ENCODE results near the gene ATF4. TPM values are rescaled to one million over a fixed set of nuclear protein-coding genes. Genes with fewer than 3 reads are reported as not detected.

ATF4 gene
- total and polyA plus RNA-seq, 2 of the 8 experiments (the other 6 are each of a cell fraction or from before 2014, with no cell fraction given) = 553 to 704 TPM

GRCh38 chr22:39537975-39538374 lies 17.6 kb downstream of the ATF4 start:
- Histone ChIP-seq H3K14ac (ENCODE audit: insufficient read length) (no peak overlapping the region), H2BK20ac (ENCODE audit: low read length) (no peak overlapping the region), H3K79me2 (ENCODE audit: control insufficient read depth in 1 of 2, insufficient read depth in 2 of 2, low read length in 2 of 2) (no peaks in the 10 kb centered on the region), H4K8ac (ENCODE audit: extremely low read depth, insufficient read depth, low read length) (no peak overlapping the region), H3K23me2 (ENCODE audit: low read depth, low read length) (peaks cover 3% of the 10 kb centered on the region), H3K4ac (replicated peaks; ENCODE audit: insufficient read length, low read depth, low read length) (no peak overlapping the region), H3K4me3 (ENCODE audit: extremely low read depth in 1 of 4, insufficient read depth in 2 of 4, low read depth in 3 of 4, low read length in 4 of 4) (no peak overlapping the region), H3K4me1 (replicated peaks in 1 of 4; ENCODE audit: control insufficient read depth in 3 of 4, insufficient read depth in 4 of 4, low read length in 3 of 4) (peaks cover 11 to 30% (median 21%) of the 10 kb centered on the region in 4 experiments), H3K18ac (ENCODE audit: extremely low read depth, low read length) (no peak overlapping the region), H3K9ac (replicated peaks in 1 of 4; ENCODE audit: extremely low read depth in 1 of 4, low read depth in 3 of 4, low read length in 3 of 4) (no peak overlapping the region), H3K23ac (ENCODE audit: insufficient read length) (no peak overlapping the region), H3K9me3 (ENCODE audit: insufficient read depth in 2 of 2, low read depth in 1 of 2, low read length in 1 of 2) (no peaks in the 10 kb centered on the region), H2BK15ac (ENCODE audit: low read length) (no peak overlapping the region), H2BK12ac (ENCODE audit: low read depth, low read length) (no peak overlapping the region; the same call in 1 of the 2 replicates), H3K36me3 (ENCODE audit: control insufficient read depth in 2 of 4, insufficient read depth in 4 of 4, low read length in 3 of 4) (no peaks in the 10 kb centered on the region), H3K56ac (replicated peaks; ENCODE audit: insufficient read length, low read depth, low read length) (no peak overlapping the region), H2AFZ (ENCODE audit: low read length) (no peak overlapping the region), H3K79me1 (ENCODE audit: low read depth, low read length) (no peaks in the 10 kb centered on the region), H2BK120ac (replicated peaks; ENCODE audit: low read depth, low read length) (no peak overlapping the region), H4K91ac (replicated peaks; ENCODE audit: insufficient read length, low read length) (no peak overlapping the region), H3K27ac (ENCODE audit: low read depth, low read length) (no peak overlapping the region), H4K5ac (ENCODE audit: insufficient read length, low read depth, low read length) (no peak overlapping the region), H2BK5ac (ENCODE audit: low read depth, low read length) (no peak overlapping the region), H4K20me1 (replicated peaks in 1 of 2; ENCODE audit: control insufficient read depth in 1 of 2, insufficient read depth in 2 of 2, low read length in 2 of 2) (no peaks in the 10 kb centered on the region), H3K27me3 (replicated peaks in 1 of 4; ENCODE audit: control insufficient read depth in 3 of 4, extremely low read depth in 1 of 4, insufficient read depth in 3 of 4, low read length in 3 of 4) (no peaks in the 10 kb centered on the region; a peak in 1 of 7 replicates), H3K4me2 (ENCODE audit: insufficient read depth in 1 of 2, low read depth in 2 of 2, low read length in 2 of 2) (no peak overlapping the region), H2AK5ac (ENCODE audit: low read depth, low read length) (no peak overlapping the region)
- ChIA-PET CTCF (ENCODE audit: partially characterized antibody) (interaction anchor here (0.9 to 21.9 kb wide), 10 partner anchors 8 to 498 kb away, joined by 3 to 361 read pairs (median 4); partner anchors contain the start of gene MIEF1), POLR2A (ENCODE audit: partially characterized antibody) (interaction anchor here (0.6 to 2.5 kb wide), 3 partner anchors 10 to 18 kb away, joined by 3 to 8 read pairs (median 7); partner anchors contain the start of gene ATF4)
- WGBS, 2 experiments (ENCODE audit: extremely low coverage in 1 of 2, insufficient coverage in 1 of 2, insufficient read length in 1 of 2, insufficient replicate concordance in 2 of 2, low coverage in 1 of 2, low lambda C conversion rate in 2 of 2, missing lambda C conversion rate in 1 of 2) = 42% methylated on average over 2 of the region's 2 CpGs; no CpG with 5 or more reads in 1 of the 2 experiments
- no peak for DNase-seq (ENCODE audit: low read depth in 1 of 2, low spot score in 2 of 2)
- no peak for FAIRE-seq
- TF ChIP-seq TAF7 (optimal IDR thresholded peaks at IDR 0.05; ENCODE audit: borderline replicate concordance, low read depth, low read length) = no peak
- TF ChIP-seq SAP30 (IDR thresholded peaks at IDR 0.05; ENCODE audit: insufficient read depth, insufficient replicate concordance, low read length) = no peak
- TF ChIP-seq KDM4A (IDR thresholded peaks at IDR 0.05; ENCODE audit: low read depth, low read length, severe bottlenecking) = no peak
- TF ChIP-seq NRF1 (IDR thresholded peaks at IDR 0.05; ENCODE audit: low read depth, low read length) = no peak
- no peak for TF ChIP-seq BACH1 (IDR thresholded peaks at IDR 0.05; ENCODE audit: low read length)
- TF ChIP-seq, protein P1, sequence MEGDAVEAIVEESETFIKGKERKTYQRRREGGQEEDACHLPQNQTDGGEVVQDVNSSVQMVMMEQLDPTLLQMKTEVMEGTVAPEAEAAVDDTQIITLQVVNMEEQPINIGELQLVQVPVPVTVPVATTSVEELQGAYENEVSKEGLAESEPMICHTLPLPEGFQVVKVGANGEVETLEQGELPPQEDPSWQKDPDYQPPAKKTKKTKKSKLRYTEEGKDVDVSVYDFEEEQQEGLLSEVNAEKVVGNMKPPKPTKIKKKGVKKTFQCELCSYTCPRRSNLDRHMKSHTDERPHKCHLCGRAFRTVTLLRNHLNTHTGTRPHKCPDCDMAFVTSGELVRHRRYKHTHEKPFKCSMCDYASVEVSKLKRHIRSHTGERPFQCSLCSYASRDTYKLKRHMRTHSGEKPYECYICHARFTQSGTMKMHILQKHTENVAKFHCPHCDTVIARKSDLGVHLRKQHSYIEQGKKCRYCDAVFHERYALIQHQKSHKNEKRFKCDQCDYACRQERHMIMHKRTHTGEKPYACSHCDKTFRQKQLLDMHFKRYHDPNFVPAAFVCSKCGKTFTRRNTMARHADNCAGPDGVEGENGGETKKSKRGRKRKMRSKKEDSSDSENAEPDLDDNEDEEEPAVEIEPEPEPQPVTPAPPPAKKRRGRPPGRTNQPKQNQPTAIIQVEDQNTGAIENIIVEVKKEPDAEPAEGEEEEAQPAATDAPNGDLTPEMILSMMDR (IDR thresholded peaks at IDR 0.05; ENCODE audit: control extremely low read depth in 1 of 3, insufficient read depth in 1 of 3, low read depth in 1 of 3, low read length in 3 of 3) = no peak
- no peak for TF ChIP-seq CBX8 (IDR thresholded peaks at IDR 0.05; ENCODE audit: borderline replicate concordance, low read depth, low read length)
- TF ChIP-seq POU5F1 (IDR thresholded peaks at IDR 0.05; ENCODE audit: low read depth, low read length) = no peak
- TF ChIP-seq JUND (IDR thresholded peaks at IDR 0.05; ENCODE audit: low read length) = no peak
- no peak for TF ChIP-seq SP1 (IDR thresholded peaks at IDR 0.05; ENCODE audit: low read depth, low read length)
- no peak for TF ChIP-seq YY1 (IDR thresholded peaks at IDR 0.05; ENCODE audit: low read depth, low read length)
- TF ChIP-seq EP300 (IDR thresholded peaks at IDR 0.05; ENCODE audit: borderline replicate concordance in 1 of 2, low read depth in 2 of 2, low read length in 2 of 2) = no peak

Measured in H1 (cell line).